Ovary (tissue), 9 donors: ENCODE measurements around the gene USP9X. TPM values are rescaled to one million over a fixed set of nuclear protein-coding genes. Genes with fewer than 3 reads are reported as not detected.

Source experiments
- DNase-seq, 5 donors: peaks; one replicate each; pipeline ENCODE4 v3.0.0-alpha.2; 2019 to 2020
- H3K27ac ChIP-seq, 2 donors: fragments of 200-600 bp; one replicate each; pipeline versions ENCODE4 v1.5.1 to v1.8.0; 2019 to 2022
- H3K27me3 ChIP-seq: fragments of 200-600 bp; one replicate; pipeline ENCODE4 v1.8.0; 2022
- H3K36me3 ChIP-seq: fragments of 200-600 bp; sonication (generic); one replicate; pipeline ENCODE4 v1.5.1; 2019
- H3K4me1 ChIP-seq: one replicate; pipeline ENCODE4 v1.8.1; 2013; ENCODE audit warnings: mild to moderate bottlenecking, moderate library complexity; ENCODE audit not compliant: insufficient read depth
- H3K4me3 ChIP-seq: fragments of 200-600 bp; sonication (generic); one replicate; pipeline ENCODE4 v1.5.1; 2017
- H3K9me3 ChIP-seq, 2 donors: fragments of 200-600 bp in 1 of 2; sonication (generic) in 1 of 2; one replicate each; pipeline versions ENCODE4 v1.5.1 to v1.8.1; 2013 to 2019; ENCODE audit warnings: mild to moderate bottlenecking in 1 of 2, moderate library complexity in 1 of 2
- EP300 ChIP-seq: sonication (generic); formaldehyde crosslinking; IDR thresholded peaks from one replicate; pipeline ENCODE4 v1.6.1; 2017; ENCODE audit warnings: antibody characterized with exemption
- POLR2A ChIP-seq: fragments of 450-650 bp; IDR thresholded peaks from one replicate; pipeline ENCODE4 v1.6.1; 2017; ENCODE audit warnings: antibody characterized with exemption, mild to moderate bottlenecking, moderate library complexity
- WGBS, 3 donors: extraction: QIAGEN DNeasy Blood & Tissue Kit in 1 of 3; methylation state at CpG; one replicate each; pipeline versions ENCODE4 v1.1.5 to v1.1.7; 2013 to 2017; 5-methylcytosine and 5-hydroxymethylcytosine counted together
- intact Hi-C, 4 donors: fragments of 100-400 bp; cut with DNase I; formaldehyde crosslinking; loops; one replicate each; pipeline versions ENCODE4 v1.11.0 to v1.15.1; 2022 to 2023
- polyA plus RNA-seq, 2 donors: library from polyadenylated mRNA; stranded (reverse); fragments of 200-250 nt in 1 of 2; fragments of 350-450 nt in 1 of 2; fragmentation: Illumina TruSeq in 1 of 2; extraction: RNeasy Lipid Tissue Mini Kit (QIAGEN cat#74804) in 1 of 2; gene quantifications; one replicate each; pipeline ENCODE4 v1.2.3, GENCODE V29; 2013 to 2014
- total RNA-seq, 7 donors: library from RNA; depleted of rRNA in 2 of 7; stranded (reverse); fragments of >200 nt in 2 of 7; fragmentation: NEBNext Ultra II Directional in 3 of 7; extraction: Animal tissue kit (Norgen Biotek cat#: 25700) in 3 of 7; gene quantifications; one replicate each; pipeline versions ENCODE4 v1.1.0 to v1.2.4, GENCODE V29; 2016 to 2023
- TF ChIP-seq, protein P1 (sequence below), 3 donors: fragments of 450-650 bp in 2 of 3; fragments of 200-600 bp in 1 of 3; IDR thresholded peaks; one replicate each; pipeline versions ENCODE4 v1.5.1 to v1.8.0; 2016 to 2022; ENCODE audit warnings: antibody characterized with exemption in 3 of 3, mild to moderate bottlenecking in 1 of 3
- donor health status: DM: no; HTN: no; CAD: no; lungs with moderate emphysema.
- donor health status: DM: no; HTN: no; CAD: no.
- donor health status: Bipolar disorder and iron deficiency.
- donor health status: DM: yes; HTN: yes; CAD: no.
- donor health status: DM: no; HTN: no; CAD: no.
- donor health status: DM: yes; HTN: yes; CAD: no.

The USP9X gene
- total and polyA plus RNA-seq, 9 donors = 14.2 to 95.1 (median 60.0) TPM

DNA sequence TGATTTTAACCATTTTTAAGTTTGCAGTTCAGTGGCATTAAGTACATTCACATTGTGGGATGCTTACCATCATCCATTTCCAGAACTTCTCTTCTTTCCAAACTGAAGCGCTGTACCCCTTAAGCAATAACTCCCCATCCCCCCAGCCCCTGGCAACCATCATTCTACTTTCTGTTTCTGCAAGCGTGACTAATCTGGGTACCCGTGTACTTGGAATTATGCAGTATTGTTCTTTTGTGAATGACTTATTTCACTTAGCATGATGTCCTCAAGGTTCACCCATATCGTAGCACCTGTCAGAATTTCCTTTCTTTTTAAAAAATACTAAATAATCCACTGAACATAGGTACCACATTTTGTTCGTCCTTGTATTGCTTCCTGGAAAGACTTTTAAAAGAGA lies 32.9 kb downstream of the USP9X start:
- 87 to 92% (median 88%) methylated on average over 5 of the region's 5 CpGs for WGBS, 3 donors
- H3K27me3 ChIP-seq = no peaks in the 10 kb centered on the region
- no peak overlapping the region for H3K27ac ChIP-seq
- intact Hi-C loops = loop anchor here in 2 of 4 donors (10.0 kb wide), 1 partner anchor 463 kb away; no protein-coding TSS in a partner anchor
- no peaks in the 10 kb centered on the region for H3K4me1 ChIP-seq
- TF ChIP-seq EP300 (no peak), POLR2A (no peak)
- TF ChIP-seq, protein P1, sequence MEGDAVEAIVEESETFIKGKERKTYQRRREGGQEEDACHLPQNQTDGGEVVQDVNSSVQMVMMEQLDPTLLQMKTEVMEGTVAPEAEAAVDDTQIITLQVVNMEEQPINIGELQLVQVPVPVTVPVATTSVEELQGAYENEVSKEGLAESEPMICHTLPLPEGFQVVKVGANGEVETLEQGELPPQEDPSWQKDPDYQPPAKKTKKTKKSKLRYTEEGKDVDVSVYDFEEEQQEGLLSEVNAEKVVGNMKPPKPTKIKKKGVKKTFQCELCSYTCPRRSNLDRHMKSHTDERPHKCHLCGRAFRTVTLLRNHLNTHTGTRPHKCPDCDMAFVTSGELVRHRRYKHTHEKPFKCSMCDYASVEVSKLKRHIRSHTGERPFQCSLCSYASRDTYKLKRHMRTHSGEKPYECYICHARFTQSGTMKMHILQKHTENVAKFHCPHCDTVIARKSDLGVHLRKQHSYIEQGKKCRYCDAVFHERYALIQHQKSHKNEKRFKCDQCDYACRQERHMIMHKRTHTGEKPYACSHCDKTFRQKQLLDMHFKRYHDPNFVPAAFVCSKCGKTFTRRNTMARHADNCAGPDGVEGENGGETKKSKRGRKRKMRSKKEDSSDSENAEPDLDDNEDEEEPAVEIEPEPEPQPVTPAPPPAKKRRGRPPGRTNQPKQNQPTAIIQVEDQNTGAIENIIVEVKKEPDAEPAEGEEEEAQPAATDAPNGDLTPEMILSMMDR (IDR thresholded peaks at IDR 0.05) = no peak
- H3K36me3 ChIP-seq = no peaks in the 10 kb centered on the region
- DNase-seq = no peak
- no peak overlapping the region for H3K4me3 ChIP-seq
- no peaks in the 10 kb centered on the region for H3K9me3 ChIP-seq

DNA sequence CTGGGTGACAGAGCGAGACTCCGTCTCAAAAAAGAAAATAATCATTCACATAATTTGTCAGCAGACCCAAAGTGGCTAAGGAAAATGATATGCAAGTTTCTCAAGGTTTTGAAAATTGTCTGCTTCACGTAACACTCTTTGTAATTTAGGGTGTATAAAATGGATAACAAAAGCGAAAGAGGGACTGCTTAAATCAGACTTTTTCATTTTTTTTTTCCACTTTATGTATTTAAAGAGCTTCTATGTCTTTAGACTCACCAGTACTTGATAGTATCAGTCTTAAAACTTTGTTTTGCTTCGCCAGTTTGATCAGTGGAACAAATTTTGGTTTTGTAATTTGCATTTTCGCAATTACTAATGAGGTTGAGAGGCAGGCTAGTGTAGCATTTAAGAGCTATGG lies 34.6 kb downstream of the USP9X start:
- Histone ChIP-seq H3K9me3 (no peaks in the 10 kb centered on the region), H3K27me3 (no peaks in the 10 kb centered on the region), H3K4me3 (no peak overlapping the region), H3K4me1 (no peaks in the 10 kb centered on the region), H3K27ac (no peak overlapping the region), H3K36me3 (no peaks in the 10 kb centered on the region)
- TF ChIP-seq POLR2A = no peak
- TF ChIP-seq EP300 = no peak
- TF ChIP-seq, protein P1 (IDR thresholded peaks at IDR 0.05) = no peak
- WGBS, 3 donors = 90 to 96% (median 94%) methylated on average over 6 of the region's 6 CpGs
- intact Hi-C loops = loop anchor here in 2 of 4 donors (10.0 kb wide), 1 partner anchor 465 kb away; no protein-coding TSS in a partner anchor
- no peak for DNase-seq

- Histone ChIP-seq H3K4me1 (no peaks in the 10 kb centered on the region), H3K27me3 (no peaks in the 10 kb centered on the region), H3K36me3 (no peaks in the 10 kb centered on the region), H3K9me3 (no peaks in the 10 kb centered on the region), H3K27ac (no peak overlapping the region), H3K4me3 (no peak overlapping the region)
- TF ChIP-seq EP300 (no peak), POLR2A (no peak)
- TF ChIP-seq, protein P1 (IDR thresholded peaks at IDR 0.05) = no peak
- WGBS, 3 donors = 94 to 97% (median 96%) methylated on average over 1 of the region's 1 CpG
- intact Hi-C loops = no loop called here
- no peak for DNase-seq
Observed at GRCh38 chrX:41121766-41122165, 36.5 kb downstream of the USP9X start.

GRCh38 chrX:41122664-41123257 lies 37.5 kb downstream of the USP9X start:
- DNase-seq = no peak
- Histone ChIP-seq H3K4me1 (no peaks in the 10 kb centered on the region), H3K27me3 (no peaks in the 10 kb centered on the region), H3K27ac (no peak overlapping the region), H3K36me3 (no peaks in the 10 kb centered on the region), H3K9me3 (no peaks in the 10 kb centered on the region), H3K4me3 (no peak overlapping the region)
- WGBS, 3 donors = 86 to 92% (median 91%) methylated on average over 7 of the region's 7 CpGs
- intact Hi-C loops = no loop called here
- TF ChIP-seq, protein P1 (IDR thresholded peaks at IDR 0.05) = no peak
- TF ChIP-seq EP300 (no peak), POLR2A (no peak)
